HG02973 (cell line): ENCODE measurements around the gene RBM33.

Source experiments
- ATAC-seq: cut with Tn5 transposase; IDR thresholded peaks from one replicate; pipeline ENCODE4 v1.9.1; 2021; ENCODE audit warnings: moderate library complexity; ENCODE audit not compliant: unreplicated experiment

RBM33 gene

DNA sequence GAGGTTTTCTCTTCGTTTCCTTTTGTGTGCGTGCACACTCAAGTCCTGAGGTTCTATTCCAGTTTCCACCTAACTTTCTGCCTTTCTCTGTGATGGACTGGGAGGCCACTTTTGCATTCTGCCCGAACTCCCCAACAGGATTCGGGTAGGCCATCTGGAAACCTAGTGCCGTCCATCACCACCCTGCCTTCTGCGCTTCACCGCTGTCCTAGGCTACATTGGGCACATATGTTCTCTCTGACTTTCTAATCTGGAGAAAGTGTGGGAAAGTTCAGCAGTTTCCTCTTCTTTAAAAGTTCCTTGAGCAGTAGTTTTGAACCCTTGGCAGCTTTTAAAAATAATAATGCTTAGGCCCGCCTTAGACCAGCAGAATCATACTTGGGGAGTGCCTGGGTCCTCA is 121.0 kb downstream of the RBM33 start:
- ATAC-seq: no peak

DNA sequence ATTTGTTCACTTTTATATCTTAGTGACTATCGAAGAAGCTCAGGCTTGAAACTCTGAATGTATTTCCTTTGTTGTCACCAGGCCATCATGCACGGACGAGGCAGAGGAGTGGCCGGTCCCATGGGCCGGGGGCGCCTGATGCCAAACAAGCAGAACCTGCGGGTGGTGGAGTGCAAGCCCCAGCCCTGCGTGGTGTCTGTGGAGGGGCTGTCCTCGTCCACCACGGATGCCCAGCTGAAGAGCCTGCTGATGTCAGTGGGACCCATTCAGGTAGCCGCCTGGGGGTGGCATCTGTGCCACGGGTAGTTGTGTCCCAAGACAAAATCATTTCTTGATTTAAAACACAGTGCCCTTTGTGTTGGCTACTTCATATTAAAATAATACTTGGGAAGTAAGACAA is 121.9 kb downstream of the RBM33 start:
- ATAC-seq: no peak

DNA sequence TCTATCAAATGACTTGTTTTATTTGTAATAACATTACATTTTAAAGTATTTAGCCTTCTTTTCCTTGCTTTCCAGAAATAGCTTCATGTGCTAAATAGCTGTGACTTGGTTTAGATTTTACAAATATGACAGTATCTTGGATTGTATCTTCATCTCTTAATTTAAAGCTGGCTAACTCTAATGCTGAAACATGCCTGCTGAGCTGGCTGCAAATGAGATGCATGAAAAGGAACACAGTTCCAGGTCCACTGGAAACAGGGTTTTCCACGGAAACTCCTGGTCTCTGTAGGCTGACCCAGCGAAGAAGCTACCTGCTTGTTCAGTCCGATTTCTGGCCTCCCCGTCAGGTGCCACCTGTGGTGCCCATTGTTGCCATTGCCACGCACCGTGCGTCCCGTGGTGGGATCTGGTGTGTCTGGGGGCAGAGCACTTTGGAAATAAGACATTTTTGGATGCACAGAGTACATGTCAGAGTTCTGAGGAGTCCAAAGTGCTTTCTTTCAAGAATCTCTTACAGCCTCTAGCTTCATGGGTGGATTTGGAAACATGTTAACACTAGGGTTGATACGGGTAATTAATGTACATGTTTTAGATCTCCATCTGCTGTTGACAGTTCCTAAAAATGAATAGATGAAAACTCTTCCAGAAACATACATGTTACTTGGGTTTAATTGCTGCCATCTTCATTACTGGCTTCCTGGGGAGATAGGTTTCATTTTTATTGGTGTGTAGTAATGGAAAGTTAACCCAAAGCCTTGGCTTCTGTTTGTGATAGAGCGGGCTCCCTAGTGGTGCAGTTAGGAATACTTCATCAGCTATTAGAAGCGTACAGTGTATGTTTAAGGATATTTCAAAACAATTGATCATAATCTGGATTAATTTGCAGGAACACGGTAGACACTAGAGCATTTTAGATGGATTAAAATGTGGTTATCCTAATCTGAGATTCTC is 122.8 kb downstream of the RBM33 start:
- no peak for ATAC-seq

DNA sequence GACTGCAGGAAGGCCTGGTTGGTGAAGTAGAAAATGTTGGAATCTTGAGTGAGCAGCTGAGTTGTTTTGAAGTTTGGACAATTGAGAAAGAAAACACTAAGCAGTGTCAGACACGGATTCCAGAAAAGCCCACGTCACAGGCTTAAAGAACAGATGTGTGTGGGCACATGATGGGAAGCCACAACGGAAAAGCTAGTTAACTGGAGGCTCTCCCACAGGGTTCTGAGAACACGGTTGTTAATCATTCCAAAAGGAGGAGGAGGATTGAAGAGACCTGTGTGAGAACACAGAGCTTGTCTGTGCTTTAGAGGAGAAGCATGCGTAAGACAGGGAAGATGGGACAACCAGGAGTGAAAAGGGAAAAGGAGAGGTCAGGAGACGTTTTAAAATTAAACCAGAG is 125.2 kb downstream of the RBM33 start:
- no peak for ATAC-seq

DNA sequence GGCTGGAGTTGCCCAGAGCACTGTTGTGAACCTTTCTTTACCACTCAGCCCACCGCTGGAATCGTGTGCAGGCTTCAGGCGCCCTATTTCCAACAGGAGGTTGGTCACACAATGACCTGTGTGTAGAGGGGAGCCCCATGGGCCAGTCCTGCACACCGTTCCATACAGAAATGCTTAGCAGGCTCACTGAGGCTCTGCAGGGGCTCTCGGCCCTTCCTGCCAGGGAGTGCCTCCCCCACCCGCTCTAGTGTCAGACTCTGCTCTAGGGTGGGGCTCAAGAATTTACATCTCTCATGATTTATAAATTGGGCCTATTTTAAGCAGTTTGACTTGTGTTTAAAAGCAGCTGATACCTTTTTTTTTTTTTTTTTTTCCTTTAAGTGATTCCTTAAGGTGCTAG is 125.8 kb downstream of the RBM33 start:
- ATAC-seq: no peak

DNA sequence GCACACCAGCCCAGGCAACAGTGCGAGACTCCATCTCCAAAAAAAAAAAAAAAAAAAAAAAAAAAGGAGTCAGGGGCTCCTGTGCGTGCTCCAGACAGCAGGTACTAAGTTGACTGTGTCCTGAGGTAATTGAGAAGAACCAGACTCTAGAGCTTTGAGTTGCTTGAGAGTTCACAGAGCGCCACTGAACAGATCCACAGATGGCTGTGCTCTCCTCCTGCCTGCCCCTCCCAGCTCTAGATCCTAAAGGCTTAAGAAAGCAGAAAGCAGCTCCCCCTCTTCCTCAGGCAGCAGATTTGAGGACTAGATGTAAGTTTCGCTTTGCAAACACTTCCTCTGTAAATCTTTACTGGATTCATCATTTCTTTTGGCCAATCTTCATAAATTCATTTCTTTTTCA is 129.1 kb downstream of the RBM33 start:
- ATAC-seq: no peak

DNA sequence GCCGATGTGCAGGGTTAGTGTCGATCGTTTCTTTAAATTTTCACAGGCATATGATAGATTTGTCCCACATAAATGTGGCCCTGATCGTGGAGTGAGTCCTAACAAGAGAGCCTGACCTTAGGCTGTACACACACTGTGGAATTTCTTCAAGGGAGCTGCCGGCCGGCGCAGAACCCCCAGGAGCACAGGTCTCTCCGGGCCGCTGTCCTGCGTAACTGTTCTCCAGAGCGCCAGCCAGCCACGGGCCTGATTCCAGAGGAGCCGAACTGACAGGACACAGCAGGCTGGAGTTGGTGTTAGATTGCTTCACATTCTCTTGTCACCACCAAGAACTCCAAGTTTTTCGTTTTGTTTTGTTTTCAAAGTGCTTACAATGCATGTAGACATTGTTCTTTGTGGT is 130.5 kb downstream of the RBM33 start:
- ATAC-seq: no peak

DNA sequence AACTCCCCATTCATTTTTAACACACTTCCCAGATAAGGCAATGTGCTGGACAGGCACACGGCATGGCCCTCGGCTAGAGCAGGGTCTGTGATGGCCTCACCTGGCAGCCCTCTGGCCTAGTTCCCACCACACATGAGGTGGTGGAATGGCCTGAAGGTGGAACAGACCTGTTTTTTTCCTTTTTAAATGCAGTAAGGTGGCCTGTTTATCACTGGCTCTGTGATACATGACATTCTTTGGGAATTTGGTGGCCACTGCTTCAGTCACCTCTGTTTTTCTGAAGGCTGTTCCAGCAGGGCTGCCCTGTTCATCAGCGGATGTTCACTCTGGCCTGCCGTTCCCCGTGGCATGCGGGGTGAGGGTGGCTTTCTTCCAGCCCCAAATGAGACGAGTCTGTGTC is 131.2 kb downstream of the RBM33 start:
- no peak for ATAC-seq

DNA sequence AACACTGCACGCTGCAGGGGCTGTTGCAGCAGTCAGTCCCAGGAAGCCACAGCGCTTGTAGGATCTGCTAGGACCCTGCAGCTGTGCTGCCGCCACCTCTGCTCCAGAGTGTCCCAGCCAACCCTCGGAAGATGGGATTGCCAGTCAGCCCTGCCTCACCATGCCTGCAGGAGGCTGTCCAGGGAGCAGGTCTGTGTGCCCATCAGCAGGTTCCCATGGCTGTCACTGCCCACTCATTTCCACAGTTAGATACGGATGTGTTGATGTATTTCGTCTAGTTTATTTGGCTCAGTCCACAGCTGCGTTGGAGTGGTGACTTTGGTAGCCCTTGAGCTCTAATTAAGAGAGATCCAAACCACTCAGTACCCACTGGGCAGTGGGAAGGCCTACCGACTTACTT is 132.1 kb downstream of the RBM33 start:
- ATAC-seq: no peak

DNA sequence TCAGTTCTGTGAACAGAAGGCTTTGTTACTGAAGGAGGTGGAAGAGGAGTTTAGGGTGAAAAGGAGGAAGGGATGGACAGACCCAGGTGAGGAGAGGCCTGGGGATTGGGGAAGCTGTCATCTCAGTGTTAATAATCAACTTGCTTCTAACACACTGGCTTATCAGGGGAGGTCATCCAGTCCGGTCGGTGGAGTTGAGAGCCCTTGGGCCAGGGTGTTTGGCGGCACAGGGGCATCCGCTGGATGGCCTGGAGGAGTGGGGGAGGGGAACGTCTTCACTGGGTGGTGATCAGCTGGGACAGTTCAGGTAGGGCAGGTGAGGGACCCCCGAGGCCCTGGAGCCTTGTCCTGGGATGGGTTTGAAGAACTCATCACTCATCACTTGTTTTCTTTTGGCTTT is 133.9 kb downstream of the RBM33 start:
- no peak for ATAC-seq

DNA sequence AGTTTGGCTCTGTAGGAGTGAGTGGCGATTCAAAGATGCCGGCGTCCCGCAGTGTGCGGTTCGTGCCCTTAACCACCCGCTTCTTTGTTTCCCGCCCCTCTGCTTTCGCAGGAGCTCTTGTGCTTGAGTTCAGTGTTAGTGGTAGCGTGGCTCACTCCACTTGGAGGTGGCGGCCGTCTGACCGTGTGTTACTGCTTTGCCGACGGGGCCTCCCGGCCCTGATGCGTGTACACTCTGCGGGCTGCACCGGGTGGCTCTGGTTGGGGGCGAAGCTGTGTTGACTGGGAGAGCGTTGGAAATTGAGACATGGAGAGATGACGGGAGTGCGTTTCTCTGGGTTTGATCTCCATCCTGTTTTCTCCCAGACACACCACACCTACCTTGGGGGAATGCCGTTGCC is 136.4 kb downstream of the RBM33 start:
- no peak for ATAC-seq

DNA sequence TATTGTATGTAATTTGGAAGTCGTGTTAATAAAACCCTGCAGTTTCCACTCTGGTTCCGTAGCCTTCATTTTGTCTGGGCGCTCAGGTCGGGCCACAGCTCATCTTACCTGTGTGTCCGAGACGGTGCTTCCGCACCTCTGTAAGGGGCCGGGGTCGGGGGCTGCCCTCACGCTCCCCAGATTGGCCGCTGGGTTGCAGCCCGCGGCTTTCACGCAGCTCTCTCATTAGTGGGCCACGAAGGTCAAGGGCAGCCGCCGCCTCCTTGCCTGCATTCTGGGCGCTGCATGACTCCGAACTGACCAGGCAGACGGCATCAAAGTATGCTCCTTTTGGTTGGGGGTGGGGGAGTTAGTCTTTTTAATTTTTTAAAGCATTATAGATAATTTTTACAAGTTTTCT is 137.0 kb downstream of the RBM33 start:
- ATAC-seq: no peak

DNA sequence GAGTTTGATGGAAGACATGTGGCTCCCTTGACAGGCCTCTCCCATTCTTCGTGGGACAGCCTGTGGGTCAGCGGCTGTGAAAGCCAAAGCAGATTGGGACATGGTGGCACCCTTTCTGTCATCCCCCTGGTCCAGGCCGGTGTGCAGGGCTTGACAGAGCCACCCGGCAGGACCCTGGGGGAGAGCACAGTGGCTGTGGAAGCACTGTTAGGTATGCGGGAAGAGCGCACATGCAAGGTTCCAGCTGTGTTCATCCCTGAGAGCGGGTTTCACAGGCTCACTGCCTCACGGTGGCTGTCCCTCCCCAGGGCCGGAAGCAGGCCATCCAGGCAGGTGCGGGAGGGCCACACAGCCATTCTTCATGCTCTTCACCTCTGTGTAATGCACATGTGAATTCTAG is 138.0 kb downstream of the RBM33 start:
- no peak for ATAC-seq

DNA sequence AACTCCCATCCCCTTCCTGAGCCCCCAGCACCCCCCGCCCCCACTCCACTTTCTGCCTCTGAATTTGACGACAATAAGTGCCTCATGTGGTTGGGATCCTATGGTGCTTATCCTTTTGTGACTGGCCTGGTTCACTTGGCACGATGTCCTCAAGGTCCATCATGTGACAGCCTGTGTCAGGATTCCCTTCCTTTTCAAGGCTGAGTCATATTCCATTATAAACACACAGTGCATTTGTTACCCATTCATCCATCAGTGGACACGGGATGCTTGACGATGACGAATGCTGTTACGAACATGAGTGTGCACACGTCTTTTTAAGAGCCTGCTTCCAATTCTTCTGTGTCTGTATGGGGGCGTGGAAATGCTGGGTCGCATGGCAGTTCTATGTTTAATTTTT is 141.1 kb downstream of the RBM33 start:
- ATAC-seq: no peak

DNA sequence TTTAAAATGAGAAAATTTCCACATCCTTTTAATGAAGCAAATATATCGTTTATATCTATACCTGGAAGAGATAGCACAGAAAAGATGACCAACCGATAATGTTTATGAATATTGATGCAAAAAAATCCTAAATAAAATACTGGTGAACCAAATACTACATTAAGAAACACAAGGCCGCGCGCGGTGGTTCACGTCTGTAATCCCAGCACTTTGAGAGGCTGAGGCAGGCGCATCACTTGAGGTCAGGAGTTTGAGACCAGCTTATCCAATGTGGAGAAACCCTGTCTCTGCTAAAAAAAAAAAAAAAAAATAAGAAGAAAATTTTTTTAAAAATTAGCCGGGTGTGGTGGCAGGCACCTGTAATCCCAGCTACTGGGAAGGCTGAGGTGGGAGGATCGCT is 142.0 kb downstream of the RBM33 start:
- ATAC-seq: no peak

DNA sequence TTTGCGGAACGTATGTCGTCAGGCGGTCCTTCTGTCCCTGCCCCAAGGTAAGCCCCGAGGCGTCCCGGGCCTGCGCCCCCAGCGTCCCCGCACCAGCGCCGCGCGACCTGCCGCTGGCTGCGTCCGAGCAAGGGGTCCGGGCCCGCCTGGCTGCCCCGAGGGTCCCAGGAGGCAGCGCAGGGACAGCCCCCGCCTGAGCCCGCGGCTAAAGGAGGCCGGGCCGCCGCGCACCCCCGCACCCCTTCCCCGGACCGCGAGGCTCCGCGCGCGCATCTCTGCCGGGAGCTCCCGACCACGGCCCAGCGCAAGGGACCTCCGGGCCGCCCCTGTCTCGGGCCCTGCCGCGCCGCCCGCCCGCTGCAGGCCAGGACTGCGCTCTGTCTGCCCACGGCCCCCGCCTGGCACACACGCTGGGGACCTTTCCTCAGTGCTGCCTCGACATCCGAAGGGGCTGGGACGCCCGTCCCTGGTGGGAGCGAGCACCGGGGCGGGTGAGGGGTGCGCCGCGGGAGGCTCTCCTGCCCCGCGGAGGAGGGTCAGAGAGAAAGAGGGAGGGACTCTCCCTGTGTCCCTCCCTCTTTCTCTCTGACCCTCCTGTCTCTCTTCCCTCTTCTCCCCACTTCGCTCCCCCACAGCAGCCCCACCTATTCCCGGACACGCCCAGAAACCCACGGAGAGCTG is 142.8 kb downstream of the RBM33 start:
- ATAC-seq: no peak

DNA sequence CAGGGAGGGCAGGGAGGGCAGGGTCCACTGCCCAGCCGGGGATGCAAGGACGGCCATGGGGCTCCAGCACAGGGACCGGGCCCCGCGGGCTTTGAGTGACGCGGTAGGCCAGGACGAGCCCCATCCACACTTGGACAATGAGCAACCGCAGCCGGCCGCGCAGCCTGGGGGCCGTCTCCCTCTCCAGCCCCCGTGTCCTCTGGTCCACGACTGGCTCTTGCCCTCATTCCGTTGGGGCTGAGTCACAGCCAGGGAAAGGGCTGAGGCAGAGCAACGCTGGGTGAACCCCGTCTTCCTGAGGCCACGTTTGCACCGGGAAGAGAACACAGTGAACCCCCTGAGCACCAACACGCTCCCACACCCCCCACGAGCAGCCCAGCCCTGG is 144.1 kb downstream of the RBM33 start:
- no peak for ATAC-seq

DNA sequence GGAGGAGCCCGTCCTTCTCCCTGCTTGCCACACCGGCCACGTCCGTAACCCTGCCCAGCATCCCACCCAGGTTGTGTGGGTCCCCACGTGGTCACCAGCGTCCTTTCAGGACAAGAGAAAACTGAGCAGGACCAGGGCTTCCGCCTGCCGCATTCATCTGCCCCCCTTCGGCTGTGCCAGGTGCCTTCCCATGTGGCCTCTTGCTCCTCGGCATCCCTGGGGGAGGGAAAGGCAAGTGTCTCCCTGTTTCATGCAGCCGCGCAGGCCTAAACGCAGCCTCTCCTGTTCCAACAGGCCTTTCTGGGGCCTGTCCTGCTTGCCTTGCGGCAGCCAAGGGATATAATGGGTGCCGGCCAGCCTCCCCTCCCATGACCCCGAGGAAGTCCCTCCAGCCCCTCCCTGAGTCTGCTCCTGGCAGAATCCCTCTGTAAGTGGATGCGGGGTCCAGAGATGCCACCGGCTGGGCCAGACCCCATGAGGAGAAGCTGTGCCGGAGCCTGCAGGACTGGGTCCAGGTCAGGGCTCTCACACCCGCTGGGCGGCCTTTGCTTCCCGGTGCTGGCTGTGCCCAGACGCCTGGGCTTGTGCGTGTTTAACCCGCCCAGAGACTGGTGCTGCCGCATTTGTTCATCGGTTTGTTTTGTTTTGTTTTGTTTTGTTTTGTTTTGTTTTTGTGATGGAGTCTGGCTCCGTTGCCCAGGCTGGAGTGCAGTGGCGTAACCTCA is 144.7 kb downstream of the RBM33 start:
- ATAC-seq: no peak

DNA sequence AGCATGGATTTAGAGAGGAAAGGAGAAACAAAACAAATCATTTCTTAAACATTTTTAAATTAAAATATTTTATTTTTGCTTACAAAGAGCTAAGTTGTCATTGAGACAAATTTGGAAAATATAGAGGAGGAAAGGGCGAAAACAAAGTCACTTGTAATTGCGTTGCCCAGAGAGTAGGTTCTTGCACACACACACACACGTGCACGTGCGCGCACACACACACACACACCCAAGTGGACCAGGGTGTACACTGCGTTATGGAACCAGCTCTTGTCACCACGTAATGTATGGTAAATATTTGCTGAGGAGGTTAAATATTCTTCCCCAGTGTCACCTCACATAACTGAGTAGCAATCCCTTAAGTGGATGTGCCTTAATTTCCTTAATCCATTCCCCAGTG is 146.2 kb downstream of the RBM33 start:
- no peak for ATAC-seq

DNA sequence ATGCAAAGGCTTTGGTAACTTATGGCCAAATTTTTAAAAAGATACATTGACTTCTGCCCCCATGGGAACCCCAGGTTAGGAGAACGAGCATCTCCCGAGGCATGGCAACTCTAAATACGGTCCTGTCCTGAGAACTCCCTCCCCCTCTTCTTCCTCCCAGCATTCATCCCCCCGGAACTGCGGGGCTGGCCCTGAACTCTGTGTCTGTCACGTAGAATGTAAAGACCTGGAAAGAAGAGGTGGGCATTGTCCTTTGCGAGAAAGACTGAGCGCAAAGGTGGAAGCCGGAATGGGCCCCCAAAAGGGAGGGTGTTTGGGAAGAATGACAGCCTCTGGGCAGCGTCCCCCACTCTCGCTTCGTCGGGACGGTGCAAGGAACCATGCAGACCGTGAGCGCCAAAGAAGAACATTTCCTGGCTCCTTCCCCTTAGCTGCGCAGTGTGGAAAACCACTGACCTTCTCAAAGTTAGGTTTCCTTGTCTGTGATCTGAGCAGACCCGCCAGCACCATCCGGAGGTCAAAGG is 146.8 kb downstream of the RBM33 start:
- ATAC-seq: no peak

DNA sequence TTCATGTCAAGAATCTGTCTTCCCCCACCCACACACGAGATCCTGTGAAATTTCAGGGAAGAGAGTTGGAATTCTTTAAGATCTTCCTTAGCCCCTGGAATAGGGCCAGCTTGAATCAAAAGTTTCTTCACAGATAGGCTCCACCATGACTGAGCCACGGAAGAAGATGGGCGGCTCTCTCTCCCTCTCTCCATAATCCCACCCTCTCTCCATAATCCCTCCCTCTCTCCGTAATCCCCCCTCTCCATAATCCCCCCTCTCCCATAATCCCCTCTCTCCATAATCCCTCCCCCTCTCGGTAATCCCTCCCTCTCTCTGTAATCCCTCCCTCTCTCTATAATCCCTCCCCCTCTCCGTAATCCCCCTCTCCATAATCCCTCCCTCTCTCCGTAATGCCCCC is 147.4 kb downstream of the RBM33 start:
- ATAC-seq: no peak
